Measurements from ENCODE around the gene RASAL2.

Gene RASAL2

DNA sequence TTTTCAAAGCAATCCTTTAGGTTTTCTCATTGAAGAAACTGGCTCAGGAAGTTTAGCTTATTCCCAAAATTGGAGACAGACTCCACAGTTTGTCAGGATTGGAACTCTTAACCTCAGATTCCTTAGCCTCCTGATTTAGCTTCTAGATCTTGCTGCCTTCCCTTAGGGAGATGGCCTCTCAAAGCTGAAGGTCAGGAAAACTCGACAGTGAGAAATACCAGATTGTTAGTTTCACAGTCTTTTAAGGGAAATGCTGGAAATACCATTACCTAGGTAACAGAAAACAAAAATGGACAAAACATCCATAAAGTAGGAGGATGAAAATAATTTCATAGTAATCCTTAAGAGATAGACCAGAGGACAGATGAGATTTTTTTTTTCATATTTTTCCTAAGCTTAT is 7.8 kb downstream of the RASAL2 start:
- no peaks in the 10 kb centered on the region for H3K79me2 ChIP-seq (ENCODE audit: insufficient read depth, low read length)
- no peaks in the 10 kb centered on the region for H4K20me1 ChIP-seq (ENCODE audit: insufficient read depth, low read length, poor library complexity, severe bottlenecking)
- H3K4me1 ChIP-seq (ENCODE audit: insufficient read depth, low read length, poor library complexity, severe bottlenecking): no peaks in the 10 kb centered on the region
- H3K4me3 ChIP-seq (ENCODE audit: low read length, poor library complexity, severe bottlenecking): no peak overlapping the region
- no peak overlapping the region for H3K4me2 ChIP-seq (ENCODE audit: low read depth, low read length, poor library complexity, severe bottlenecking)
- no peaks in the 10 kb centered on the region for H3K9me3 ChIP-seq (ENCODE audit: insufficient read depth, low read depth, low read length)
- H3K36me3 ChIP-seq (ENCODE audit: insufficient read depth, low read length): no peaks in the 10 kb centered on the region
- no peaks in the 10 kb centered on the region for H3K9me2 ChIP-seq (replicated peaks; ENCODE audit: low read depth, low read length)
- H2AFZ ChIP-seq (ENCODE audit: low read length): no peak overlapping the region
- no peaks in the 10 kb centered on the region for H3F3A ChIP-seq (ENCODE audit: low read depth)
- TF ChIP-seq EZH2phosphoT487 (IDR thresholded peaks at IDR 0.05; ENCODE audit: borderline replicate concordance): no peak
- no peak for TF ChIP-seq CTCF (conservative IDR thresholded peaks at IDR 0.05; ENCODE audit: low read length)
- H3K27me3 ChIP-seq (ENCODE audit: insufficient read depth, low read length, poor library complexity, severe bottlenecking): no peaks in the 10 kb centered on the region
- H3K9ac ChIP-seq (ENCODE audit: low read depth, low read length, poor library complexity, severe bottlenecking): no peak overlapping the region

- H3K4me3 ChIP-seq (ENCODE audit: low read length, poor library complexity, severe bottlenecking): no peak overlapping the region
- H3K9me3 ChIP-seq (ENCODE audit: insufficient read depth, low read depth, low read length): no peaks in the 10 kb centered on the region
- TF ChIP-seq CTCF (conservative IDR thresholded peaks at IDR 0.05; ENCODE audit: low read length) (no peak), EZH2phosphoT487 (IDR thresholded peaks at IDR 0.05; ENCODE audit: borderline replicate concordance) (no peak)
- no peak overlapping the region for H2AFZ ChIP-seq (ENCODE audit: low read length)
- no peaks in the 10 kb centered on the region for H3K9me2 ChIP-seq (replicated peaks; ENCODE audit: low read depth, low read length)
- H3K27me3 ChIP-seq (ENCODE audit: insufficient read depth, low read length, poor library complexity, severe bottlenecking): no peaks in the 10 kb centered on the region
- no peaks in the 10 kb centered on the region for H4K20me1 ChIP-seq (ENCODE audit: insufficient read depth, low read length, poor library complexity, severe bottlenecking)
- no peaks in the 10 kb centered on the region for H3K4me1 ChIP-seq (ENCODE audit: insufficient read depth, low read length, poor library complexity, severe bottlenecking)
- no peaks in the 10 kb centered on the region for H3F3A ChIP-seq (ENCODE audit: low read depth)
- H3K36me3 ChIP-seq (ENCODE audit: insufficient read depth, low read length): no peaks in the 10 kb centered on the region
- no peaks in the 10 kb centered on the region for H3K79me2 ChIP-seq (ENCODE audit: insufficient read depth, low read length)
- H3K4me2 ChIP-seq (ENCODE audit: low read depth, low read length, poor library complexity, severe bottlenecking): no peak overlapping the region
- no peak overlapping the region for H3K9ac ChIP-seq (ENCODE audit: low read depth, low read length, poor library complexity, severe bottlenecking)
These were observed 8.3 kb downstream of the RASAL2 start for GRCh38 chr1:178102218-178102617.

GRCh38 chr1:178107823-178108222 is 13.9 kb downstream of the RASAL2 start:
- H3K36me3 ChIP-seq (ENCODE audit: insufficient read depth, low read length): no peaks in the 10 kb centered on the region
- H4K20me1 ChIP-seq (ENCODE audit: insufficient read depth, low read length, poor library complexity, severe bottlenecking): no peaks in the 10 kb centered on the region
- H3K4me3 ChIP-seq (ENCODE audit: low read length, poor library complexity, severe bottlenecking): no peak overlapping the region
- no peak overlapping the region for H3K4me2 ChIP-seq (ENCODE audit: low read depth, low read length, poor library complexity, severe bottlenecking)
- H3K9me2 ChIP-seq (replicated peaks; ENCODE audit: low read depth, low read length): no peaks in the 10 kb centered on the region
- H3K9ac ChIP-seq (ENCODE audit: low read depth, low read length, poor library complexity, severe bottlenecking): no peak overlapping the region
- TF ChIP-seq EZH2phosphoT487 (IDR thresholded peaks at IDR 0.05; ENCODE audit: borderline replicate concordance) (no peak), CTCF (conservative IDR thresholded peaks at IDR 0.05; ENCODE audit: low read length) (no peak)
- no peak overlapping the region for H2AFZ ChIP-seq (ENCODE audit: low read length)
- no peaks in the 10 kb centered on the region for H3K79me2 ChIP-seq (ENCODE audit: insufficient read depth, low read length)
- H3F3A ChIP-seq (ENCODE audit: low read depth): no peaks in the 10 kb centered on the region
- H3K4me1 ChIP-seq (ENCODE audit: insufficient read depth, low read length, poor library complexity, severe bottlenecking): no peaks in the 10 kb centered on the region
- no peaks in the 10 kb centered on the region for H3K27me3 ChIP-seq (ENCODE audit: insufficient read depth, low read length, poor library complexity, severe bottlenecking)
- no peaks in the 10 kb centered on the region for H3K9me3 ChIP-seq (ENCODE audit: insufficient read depth, low read depth, low read length)

Measured in Loucy (cell line).